HG02981 (cell line): ENCODE results near the gene CCDC148.
"Not testable (repeated sequence)": the region's sequence is repeated elsewhere in the genome, so short reads cannot be mapped to it uniquely, and the experiment has no call there.

Experiments used
- ATAC-seq: cut with Tn5 transposase; IDR thresholded peaks from one replicate; pipeline ENCODE4 v1.9.1; 2021; ENCODE audit warnings: mild to moderate bottlenecking, moderate library complexity; ENCODE audit not compliant: unreplicated experiment

CCDC148 gene

DNA sequence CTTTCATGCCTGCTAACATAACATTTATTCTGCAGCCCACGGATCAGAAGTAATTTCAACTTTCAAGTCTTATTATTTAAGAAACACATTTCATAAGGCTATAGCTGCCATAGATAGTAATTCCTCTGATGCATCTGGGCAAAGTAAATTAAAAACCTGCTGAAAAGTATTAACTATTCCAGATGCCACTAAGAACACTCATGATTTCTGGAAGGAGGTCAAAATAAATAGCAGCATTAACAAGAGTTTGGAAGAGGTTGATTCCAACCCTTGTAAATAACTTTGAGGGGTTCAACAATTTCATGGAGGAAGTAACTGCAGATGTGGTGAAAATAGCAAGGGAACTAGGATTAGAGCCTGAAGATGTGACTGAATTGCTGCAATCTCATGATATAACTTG lies 77.6 kb downstream of the CCDC148 start:
- ATAC-seq: no peak

DNA sequence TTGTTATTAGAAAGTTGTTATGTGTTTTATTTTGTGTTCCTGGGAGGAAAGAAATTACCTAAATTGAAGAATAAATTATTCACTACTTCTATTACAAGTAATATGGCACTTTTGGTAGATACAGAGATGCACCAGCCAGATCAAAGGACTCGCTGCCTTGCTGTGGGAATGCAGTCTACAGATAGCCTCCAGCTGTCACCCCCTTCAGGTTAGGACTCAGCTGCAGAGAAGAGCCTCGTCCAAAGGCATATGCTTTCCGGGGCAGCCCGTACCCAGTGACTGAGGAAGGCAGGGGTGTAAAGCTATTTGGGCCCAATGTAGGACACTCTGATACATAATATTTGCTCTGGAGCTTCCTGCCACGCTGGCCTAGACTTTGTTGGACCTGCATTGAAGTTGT lies 90.2 kb downstream of the CCDC148 start:
- ATAC-seq: no peak

DNA sequence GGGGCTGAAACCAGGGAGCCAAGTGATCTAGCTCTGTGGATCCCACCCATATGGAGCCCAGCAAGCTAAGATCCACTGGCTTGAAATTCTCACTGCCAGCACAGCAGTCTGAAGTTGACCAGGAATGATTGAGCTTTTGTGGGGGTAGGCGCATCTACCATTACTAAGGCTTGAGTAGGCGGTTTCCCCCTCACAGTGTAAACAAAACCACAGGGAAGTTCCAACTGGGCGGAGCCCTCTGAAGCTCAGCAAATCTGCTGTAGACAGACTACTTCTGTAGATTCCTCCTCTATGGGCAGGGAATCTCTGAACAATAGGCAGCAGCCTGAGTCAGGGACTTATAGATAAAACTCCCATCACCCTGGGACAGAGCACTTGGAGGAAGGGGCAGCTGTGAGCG lies 96.7 kb downstream of the CCDC148 start:
- no peak for ATAC-seq

DNA sequence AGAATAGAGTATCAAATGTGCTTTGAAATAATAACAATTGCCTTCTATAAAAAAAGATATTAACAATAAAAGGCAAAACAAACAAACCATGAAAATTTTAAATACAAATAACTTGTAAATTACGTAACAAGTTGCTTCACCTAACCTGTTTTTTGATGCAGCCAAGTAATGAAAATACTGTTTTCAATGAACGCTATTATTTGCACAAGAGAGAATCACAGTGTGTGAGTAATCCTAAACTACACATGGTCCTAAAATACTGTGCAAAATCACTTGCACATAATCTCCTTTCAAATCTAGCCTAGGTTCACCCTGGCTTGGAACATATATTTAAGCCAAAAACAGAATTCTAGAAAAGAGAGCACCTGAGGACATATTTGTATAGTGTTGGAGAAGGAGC lies 98.9 kb downstream of the CCDC148 start:
- no peak for ATAC-seq

DNA sequence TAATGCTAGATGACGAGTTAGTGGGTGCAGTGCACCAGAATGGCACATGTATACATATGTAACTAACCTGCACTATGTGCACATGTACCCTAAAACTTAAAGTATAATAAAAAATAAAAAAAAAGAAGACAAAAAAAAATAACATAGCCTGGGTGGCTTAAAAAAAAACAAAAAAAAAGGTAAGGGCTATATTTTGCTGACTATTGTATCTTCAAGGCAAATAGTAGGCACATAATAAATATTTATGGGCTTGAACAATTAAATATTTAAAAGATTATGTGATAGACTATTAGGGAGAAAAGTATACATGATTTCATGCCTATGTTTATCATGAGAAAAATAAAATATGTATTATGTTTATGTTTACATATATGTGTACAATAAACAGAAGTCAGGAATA lies 99.4 kb downstream of the CCDC148 start:
- no peak for ATAC-seq

DNA sequence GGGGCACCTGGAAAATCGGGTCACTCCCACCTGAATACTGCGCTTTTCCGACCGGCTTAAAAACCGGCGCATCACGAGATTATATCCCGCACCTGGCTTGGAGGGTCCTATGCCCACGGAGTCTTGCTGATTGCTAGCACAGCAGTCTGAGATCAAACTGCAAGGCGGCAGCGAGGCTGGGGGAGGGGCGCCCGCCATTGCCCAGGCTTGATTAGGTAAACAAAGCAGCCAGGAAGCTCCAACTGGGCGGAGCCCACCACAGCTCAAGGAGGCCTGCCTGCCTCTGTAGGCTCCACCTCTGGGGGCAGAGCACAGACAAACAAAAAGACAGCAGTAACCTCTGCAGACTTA lies 105.1 kb downstream of the CCDC148 start:
- ATAC-seq: not testable (repeated sequence)

DNA sequence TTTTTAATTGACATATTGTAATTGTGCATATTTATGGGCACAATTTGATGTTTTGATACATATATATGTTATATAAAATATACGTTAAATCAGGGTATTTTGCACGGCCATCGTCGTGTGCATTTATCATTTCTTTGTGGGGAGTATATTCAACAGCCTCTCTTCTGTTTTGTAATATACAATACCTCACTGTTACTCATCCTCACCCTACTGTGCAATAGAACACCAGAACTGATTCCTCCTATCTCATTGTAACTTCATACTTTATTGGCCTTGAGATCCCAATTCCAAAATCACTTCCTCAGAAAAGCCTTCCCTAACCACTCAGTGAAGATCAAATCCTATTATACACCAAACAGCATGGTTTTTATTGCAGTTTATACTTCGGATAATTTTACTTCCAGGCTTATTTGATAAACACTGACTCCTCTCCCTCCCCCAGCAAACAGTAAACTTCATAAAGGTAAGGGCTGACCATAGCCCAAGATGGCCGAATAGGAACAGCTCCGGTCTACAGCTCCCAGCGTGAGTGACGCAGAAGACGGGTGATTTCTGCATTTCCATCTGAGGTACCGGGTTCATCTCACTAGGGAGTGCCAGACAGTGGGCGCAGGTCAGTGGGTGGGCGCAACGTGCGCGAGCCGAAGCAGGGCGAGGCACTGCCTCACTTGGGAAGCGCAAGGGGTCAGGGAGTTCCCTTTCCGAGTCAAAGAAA lies 105.6 kb downstream of the CCDC148 start:
- ATAC-seq: not testable (repeated sequence)

DNA sequence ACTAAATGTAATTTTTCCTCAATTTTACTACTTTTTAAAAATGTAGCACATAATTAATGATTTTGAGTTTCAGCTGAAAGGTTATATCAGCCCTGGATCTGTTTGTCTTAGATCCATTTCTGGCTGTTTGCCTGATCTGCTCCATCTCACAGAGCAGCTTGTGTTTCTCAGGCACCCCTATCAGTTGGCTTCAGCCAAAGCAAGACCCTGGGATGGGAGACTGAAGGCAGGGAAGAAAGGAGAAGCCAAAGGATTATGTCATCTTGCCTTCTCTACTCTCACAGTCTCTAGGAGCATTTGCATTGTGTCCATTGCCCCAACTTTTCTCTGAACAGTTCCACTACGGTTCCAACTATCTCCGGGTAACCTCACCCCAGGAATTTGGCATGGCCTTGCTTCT lies 110.5 kb downstream of the CCDC148 start:
- ATAC-seq: no peak

DNA sequence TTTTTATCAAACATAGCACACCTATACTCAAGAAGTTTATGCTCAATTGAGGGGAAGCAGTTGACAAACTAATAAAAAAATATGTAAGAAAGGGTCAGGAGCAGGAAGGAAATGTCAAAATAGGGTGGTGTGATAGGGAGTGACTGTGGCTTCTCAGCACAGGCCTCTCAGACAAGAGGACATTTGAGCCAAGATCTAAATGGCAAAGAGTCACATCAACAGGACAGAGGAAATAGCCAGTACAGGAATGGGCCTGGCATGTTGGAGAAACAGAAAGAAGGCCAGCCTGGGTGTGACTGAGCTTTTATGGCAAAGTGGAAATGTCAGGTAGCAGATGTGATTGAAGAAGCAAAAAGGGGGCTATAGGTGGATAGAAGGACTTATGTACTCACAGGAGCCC lies 117.0 kb downstream of the CCDC148 start:
- no peak for ATAC-seq

DNA sequence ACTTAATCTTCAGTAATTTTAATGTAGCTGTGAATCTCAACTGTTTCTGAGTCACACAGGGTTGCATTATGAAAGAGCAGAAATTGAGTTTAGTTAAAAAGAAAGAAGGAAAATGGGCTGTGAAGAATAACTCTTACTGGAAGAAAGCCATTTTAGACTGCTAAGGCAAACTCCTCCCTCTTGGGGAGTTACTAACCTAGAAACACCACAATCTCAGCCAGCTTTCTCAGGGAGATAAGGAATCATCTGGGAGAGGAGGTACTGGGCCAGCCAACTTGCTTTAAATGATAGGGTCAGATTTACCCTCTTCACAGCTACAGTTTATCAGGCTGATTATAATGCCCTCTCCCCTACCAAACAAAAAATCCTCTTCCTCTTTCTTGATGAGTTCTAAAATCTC lies 119.5 kb downstream of the CCDC148 start:
- no peak for ATAC-seq

DNA sequence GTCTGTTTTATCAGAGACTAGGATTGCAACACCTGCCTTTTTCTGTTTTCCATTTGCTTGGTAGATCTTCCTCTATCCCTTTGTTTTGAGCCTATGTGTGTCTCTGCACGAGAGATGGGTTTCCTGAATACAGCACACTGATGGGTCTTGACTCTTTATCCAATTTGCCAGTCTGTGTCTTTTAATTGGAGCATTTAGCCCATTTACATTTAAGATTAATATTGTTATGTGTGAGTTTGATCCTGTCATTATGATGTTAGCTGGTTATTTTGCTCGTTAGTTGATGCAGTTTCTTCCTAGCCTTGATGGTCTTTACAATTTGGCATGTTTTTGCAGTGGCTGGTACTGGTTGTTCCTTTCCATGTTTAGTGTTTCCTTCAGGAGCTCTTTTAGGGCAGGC lies 124.8 kb downstream of the CCDC148 start:
- ATAC-seq: not testable (repeated sequence)

DNA sequence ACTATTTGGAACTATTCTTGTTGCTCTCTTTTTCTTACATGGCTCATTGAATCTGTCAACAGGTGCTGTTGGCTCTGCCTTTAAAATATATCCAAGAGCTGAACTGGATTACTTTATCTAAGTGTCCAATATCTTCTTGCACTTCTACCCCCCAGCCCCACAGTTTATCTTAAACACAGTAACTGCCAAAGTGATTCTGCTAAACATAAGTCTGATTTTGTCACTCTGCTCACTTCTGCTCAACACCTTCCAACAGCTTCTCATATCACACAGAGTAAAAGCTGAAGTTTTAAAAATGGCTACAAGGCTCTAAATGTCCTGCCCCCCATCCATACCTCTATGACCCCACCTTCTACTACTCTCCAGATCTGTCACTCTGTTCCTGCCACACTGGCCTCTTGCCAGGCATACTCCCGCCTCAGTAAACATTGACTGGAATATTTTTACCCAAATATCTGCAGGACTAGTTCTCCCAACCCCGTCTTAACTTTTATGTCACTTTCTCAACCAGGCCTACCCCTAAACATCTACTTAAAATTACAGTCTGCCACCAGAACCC lies 130.7 kb downstream of the CCDC148 start:
- no peak for ATAC-seq

DNA sequence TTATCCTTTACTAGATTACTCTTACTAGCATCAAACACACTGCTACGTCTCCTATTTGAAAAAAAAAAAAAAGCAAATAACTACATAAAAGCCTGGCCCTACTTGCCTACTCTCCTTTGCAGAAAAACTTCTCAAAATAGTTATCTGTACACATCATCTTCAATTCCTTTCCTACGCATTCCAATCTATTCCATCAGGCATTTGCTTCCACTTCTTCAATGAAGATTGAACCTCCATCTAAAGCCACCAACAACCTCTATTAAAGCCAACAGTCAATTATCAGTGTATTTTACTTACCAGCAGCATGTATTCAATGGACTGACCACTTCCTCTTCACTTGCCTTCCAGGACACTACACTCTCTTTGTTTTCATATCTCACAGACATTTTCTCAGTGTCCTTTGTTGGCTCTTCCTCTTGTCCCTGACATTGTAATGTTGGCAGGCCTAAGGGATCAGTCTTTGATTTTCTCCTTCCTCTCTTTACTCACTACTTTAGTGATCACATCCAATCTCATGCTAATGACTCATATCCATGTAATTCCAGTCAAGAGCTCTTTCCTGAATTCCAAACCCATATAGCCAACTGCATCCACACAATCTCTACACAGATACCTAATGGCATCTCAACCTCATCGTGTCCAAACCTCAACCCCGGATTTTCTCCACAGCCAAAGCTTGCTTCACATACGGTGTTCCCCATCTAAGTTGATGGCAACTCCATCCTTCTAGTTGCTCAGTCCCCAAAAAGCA lies 131.3 kb downstream of the CCDC148 start:
- ATAC-seq: no peak

DNA sequence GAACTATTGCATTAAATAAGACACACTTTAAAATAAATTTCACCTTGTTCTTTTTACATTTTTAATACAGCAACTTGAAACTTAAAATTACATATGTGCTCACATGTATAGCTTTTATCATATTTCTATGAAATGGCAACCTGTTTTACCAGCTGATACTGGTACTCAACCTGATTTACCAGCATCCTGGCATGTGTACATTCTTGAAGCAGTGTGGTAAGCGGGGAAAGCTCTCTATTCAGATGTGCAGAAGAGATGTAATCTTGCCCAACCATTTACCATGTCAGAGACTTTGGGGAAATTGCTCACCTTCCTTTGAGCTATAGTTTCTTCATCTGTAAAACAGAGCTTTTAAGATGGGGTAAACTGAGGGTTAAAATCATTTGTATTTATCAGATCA lies 133.2 kb downstream of the CCDC148 start:
- ATAC-seq: no peak

DNA sequence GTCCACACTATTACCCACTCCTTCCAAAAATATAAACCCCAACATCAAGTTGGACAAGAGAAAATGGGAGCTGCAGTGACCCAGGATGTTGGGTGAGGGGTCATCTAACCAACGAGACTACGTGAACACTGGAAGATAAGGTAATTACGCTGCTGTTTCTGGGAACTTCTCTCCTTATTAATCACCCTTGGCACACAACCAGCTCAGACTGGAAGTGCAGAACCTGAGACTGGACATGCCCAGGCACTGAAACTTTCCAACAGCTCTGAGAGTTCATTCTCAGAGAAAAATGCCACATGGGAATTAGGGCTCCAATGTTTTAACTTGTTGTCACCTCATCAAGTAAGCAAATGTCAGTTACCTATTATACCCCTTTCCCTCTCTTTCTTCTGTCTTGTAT lies 135.3 kb downstream of the CCDC148 start:
- ATAC-seq: no peak

DNA sequence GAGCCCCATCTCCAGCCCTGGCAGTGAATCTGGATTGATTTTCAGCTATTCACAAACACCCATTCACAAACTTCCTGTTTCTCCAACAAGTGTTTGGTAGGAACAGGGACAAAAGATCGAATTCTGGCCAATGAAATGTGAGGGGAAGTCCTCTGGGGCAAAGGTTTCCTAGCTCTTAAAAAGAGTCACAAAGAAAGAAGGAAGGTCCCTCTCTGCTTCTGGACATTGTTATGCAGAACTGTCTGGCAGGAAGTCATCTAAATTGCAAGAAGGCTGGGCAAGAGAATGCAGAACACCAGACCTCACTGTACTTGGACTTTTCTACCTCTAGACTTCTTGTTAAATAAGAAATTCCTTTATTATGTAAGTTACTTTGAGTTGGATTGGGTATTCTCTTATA lies 137.3 kb downstream of the CCDC148 start:
- no peak for ATAC-seq

DNA sequence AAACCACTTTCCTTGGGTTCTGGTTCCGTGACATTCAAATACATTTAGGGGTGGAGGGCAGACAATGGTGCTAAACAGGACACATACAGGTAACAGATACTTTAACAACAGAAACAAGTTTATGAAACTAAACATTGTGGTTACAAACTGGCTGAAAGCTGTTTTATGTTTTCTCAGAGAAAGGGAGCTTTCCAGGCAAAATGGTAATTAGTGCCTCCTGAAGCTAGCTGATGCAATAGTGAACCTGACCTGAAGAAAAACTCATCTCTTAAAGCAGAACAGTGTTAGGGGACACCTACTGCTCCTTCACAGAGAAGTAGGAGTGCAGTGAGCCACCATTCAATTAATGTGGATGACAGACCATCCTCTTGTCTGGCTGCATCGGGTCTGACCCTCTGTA lies 138.9 kb downstream of the CCDC148 start:
- no peak for ATAC-seq

DNA sequence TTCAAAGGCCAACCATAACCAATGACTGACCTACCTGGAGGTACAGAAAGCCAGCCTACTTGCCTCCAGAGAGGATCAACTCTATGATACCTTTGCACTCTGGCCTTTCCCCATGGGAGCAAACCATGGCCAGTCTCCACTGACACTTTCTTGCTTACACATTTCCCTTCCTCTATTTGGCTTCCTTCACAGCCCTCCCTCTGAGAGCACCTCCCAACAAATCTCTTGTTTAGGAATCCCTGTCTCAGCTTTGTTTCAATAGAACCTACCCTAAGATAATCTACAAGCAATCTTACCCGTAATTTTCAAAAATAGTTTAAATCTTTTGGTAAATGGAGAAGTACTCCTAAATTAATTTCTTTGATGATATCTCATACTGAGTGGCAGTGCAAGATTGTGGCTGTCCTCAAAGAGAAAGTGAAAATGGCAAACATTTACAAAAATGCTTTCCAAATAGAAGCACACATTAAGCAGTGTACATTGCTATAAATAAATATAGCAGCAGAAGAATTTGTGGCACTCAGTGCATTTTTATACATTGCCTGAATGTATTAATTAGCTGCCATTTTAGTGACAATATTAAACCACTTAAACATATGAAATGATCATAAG lies 140.6 kb downstream of the CCDC148 start:
- no peak for ATAC-seq

DNA sequence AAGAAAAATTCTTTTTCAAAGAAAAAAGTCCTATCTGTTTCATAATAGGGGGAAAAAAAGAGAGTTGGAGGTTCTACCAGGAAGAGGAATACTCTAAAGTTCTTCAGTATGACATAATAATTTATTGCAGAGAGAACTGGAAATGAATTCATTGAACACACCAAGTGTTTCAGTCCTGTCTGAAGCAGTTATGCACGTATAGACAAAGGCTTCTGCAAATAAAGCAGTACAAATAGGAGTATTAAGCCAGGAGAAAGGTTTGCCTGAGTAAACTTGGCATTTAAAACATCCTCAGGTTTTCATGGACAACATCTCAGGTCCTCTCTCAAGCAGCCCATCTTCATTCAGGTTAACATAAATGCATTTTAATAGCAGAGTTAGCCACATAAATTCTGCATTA lies 141.6 kb downstream of the CCDC148 start:
- ATAC-seq: no peak

DNA sequence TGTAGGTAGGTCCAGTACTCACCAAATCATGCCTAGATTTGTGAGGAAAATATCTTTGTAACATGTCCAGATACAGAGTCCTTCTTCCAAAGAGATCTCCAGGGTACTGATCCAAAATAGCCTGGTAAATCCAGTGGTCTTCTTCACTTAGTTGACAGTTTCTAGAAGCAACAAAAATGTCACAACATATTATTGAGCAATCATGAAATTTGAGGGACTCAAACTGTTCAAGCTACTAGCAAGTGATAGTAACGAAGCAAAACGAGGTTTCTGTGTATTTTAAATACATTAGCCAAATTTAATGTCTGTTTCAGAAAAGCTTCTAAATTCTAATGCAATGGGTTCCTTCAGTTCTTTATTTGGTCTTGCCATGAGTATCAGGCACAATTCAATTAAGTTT lies 142.8 kb downstream of the CCDC148 start:
- ATAC-seq: no peak

DNA sequence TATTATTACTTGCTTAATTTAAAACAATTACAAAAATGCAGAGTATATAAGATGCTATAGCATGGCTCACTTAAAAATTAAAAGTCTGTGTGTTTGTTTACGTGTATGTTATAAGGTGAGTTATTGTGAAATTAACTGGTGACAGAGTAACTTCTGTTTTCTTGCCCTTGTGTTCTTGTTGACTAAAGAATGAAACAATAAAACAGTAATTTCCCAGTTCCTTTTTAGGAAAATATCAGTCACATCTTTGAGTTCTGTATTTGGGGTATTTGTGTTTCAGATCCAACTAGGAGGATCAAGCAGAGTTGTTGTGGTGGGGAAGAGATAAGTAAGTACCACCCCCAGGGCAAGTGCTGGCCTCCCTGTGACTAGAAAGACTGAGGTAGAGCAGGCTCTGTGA lies 143.6 kb downstream of the CCDC148 start:
- ATAC-seq: no peak

DNA sequence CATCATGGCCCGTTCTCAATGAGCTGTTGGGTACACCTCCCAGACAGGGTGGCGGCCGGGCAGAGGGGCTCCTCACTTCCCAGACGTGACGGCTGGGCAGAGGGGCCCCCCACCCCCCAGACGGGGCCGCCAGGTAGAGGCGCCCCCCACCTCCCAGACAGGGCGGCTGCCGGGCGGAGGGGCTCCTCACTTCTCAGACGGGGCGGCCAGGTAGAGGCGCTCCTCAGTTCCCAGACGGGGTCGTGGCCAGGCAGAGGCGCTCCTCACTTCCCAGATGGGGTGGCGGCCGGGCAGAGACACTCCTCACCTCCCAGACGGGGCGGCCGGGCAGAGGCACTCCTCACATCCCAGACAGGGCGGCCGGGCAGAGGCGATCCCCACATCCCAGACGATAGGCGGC lies 146.1 kb downstream of the CCDC148 start:
- ATAC-seq: not testable (repeated sequence)
